GM19328 (cell line): ENCODE data around the gene PLXNA1.

Experiments
- ATAC-seq: cut with Tn5 transposase; IDR thresholded peaks from one replicate; pipeline ENCODE4 v1.9.1; 2021; ENCODE audit warnings: mild to moderate bottlenecking, moderate library complexity; ENCODE audit not compliant: unreplicated experiment

PLXNA1 gene

GRCh38 chr3:126952261-126952982 is 30.5 kb upstream of the PLXNA1 start:
- no peak for ATAC-seq

DNA sequence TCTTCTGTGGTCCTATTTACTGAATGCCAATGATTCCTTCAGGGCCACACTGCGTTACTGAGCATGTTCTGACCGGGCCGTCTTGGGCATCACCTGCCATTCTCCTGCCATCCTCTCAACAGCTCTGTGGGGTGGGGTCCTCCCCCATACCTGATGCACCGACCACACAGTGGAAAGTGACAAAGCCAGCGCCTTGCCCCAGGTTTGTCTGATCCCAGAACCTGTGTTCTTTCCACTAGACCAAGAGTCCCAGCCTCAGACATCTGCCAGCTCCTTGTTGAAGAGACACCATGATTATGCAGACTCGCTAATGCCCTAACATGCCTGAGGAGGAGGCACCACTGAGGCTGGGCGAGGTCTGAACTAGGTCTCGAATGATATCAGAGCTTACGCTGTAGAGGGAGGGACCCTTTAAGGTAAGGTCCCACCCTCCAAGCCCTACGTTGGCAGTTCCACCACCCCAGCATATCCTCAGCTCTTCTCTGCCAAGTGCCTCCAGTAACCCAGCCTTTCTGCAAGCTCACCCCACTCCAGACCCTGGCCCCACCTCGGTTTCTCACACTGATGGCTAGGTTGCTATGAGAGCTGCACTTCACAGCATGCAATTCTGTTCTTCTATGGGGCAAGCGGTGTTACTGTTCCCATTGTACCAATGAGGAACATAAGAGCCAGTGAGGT is 29.8 kb upstream of the PLXNA1 start:
- no peak for ATAC-seq

DNA sequence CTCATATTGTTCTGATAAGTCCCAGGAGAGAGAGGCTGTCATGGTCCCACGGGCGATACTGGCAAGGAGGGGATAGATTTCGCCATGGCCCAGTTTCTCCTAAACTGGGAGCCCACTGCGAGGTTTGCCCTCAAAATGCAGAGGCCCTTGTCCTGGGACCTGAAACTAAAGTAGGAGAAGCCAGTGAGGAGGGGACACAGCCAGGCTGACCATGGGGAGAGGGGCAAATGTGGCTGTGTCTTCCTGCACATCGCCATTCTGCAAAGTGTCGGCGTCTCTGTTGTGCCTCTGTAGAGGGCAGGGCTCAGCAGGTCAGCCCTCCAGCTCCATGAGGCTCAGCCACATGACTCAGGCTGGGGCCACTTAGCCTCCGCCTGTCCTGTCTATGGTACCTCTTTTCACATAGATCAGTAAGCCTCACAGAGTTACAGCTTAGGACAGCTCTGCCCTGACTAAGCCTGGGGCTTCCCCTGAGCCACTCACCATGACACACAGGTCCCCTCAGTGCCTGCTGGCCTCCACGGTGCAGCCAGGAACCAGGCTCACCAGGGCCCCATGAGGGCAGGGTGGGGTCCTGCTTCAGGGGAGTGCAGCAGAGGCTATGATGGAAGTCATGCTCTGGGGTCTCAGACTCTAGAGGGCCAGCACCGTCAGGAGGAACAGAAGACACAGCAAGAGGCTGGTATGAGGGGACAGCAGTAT is 28.6 kb upstream of the PLXNA1 start:
- no peak for ATAC-seq

DNA sequence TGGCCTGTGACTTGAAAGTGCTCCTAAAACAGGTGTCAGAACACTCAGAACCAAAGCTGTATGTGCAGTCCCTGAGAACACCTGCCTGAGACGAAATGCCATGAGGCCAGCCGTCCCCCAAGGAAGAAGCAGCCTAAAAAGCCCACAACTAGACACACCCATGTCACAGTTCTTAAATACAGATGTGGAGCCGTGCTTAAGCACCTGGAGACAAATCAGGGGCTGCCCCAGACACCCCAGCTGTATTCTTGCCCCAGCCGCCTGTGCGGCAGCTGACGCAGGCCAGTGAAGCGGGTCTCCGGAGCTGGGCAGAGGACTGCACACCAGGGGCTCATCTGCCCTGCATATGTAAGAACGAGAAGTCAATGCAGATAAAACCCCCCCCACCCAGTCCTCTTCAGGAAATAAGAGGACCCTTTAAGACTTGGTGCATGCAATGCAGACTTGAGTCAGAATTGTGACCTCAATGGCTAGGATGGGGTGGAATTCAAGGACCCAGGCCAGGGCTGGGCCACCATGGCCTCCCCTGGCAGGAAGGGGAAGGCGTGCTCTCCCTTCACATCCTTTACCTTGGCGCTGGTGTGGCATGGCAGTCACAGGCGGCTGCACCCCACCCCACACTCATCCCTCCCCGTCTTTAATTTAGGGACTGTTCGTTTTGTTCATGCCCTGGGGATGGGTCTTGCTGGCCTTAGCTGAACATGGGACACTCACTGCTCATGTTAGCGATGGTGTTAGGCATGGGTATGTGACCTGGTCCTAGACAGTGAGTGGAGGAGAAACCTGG is 27.7 kb upstream of the PLXNA1 start:
- ATAC-seq: peak; percentile 74

GRCh38 chr3:126956361-126956760 is 26.6 kb upstream of the PLXNA1 start:
- no peak for ATAC-seq

- ATAC-seq: no peak
Observed at GRCh38 chr3:126956866-126957650, 25.9 kb upstream of the PLXNA1 start.

DNA sequence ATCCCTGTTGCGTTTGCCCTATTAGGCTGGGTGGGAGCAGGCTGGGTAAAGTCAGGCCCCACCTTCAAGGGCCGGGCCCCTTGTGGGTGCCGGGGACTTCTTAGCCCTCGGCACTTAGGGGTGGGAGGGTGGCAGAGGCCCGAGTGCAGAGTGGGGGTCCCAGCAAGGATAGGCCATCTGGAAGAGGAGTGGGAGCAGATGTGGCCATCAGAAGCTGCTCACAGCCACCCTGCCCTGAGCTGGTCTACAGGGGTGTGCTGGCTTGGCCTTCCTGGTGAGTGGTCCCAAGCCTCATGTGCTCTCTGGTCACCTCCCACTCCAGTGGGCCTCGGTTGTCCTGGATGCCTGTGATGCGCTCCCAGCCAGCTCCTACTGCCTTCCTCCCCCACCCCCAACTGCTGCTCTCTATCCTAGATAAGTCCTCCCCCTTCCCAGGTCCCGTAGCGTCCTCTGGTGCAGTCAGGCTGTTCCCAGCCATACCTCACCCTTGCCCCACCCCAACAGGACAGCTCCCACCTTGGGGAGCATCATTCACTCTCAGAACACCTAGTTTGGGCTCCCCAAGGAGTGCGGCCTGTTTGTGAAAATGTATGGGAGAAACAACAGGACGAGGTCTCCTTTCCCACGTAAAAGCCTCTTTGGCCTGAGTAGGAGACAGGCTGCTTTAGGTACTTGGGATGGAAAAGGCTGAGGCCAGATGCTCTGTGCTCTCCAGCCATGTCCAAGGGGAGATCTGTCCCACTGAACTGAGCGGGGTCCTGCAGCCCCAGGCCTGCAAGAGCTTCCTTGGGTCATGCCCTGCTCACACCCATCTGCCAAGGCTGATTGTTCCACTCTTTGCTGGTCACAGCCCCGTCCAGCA is 24.9 kb upstream of the PLXNA1 start:
- no peak for ATAC-seq

GRCh38 chr3:126958638-126959085 is 24.3 kb upstream of the PLXNA1 start:
- no peak for ATAC-seq

DNA sequence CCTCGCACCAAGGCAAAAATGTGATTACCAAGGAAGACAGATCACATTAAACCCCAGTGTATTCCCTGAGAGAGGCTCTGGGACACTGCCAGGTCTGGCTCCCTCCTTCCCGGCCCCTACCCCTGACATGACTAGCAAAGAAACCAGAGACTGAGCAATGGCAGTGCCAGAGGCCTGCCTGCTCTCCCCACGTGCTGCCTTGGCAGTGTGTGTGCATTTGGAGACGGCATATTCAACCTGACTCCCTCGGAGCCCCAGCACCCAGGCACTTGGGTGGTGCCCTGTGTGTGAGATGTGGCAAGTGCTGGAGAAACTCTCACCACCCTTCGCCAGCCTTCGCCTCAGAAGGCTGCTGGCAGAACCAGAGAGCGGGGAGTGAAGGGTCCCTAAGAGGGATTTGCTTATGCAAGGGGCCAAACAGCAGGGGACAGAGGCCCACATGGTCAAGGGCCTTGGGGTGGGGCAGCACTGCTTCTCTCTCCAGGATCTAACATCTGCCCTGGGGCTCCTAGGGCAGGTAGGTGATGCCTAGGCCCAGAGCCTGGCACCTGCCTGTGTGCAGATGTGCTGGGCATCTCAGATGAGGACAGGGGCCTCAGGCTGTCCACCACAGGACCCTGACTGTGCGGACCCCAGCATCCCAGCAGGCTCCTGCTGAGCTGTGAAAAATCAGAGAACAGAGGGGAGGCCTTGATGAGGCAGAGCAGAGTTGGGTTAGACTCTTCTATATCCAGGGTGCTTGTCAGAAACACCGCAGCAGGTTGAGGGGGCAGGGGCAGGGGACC is 23.6 kb upstream of the PLXNA1 start:
- no peak for ATAC-seq

GRCh38 chr3:126959921-126960603 is 22.9 kb upstream of the PLXNA1 start:
- no peak for ATAC-seq

DNA sequence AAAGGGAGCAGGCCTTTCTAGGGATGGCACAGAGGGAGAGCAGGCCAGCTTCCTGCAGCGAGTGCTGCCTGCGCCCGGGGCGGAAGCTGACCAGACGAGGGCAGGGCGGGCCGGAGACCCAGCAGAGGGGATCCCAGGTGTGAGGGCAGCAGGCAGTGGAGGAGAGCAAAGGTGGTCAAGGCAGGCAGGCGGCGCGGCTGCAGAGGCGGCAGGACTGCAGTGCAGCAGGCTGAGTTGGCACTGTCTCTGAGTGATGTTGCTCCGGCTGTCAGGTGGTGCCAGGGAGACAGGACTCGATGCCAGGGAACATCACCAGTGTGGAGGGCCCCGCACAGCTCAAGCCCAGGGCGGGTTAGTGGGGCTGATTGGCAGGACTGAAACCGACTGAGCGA is 22.3 kb upstream of the PLXNA1 start:
- ATAC-seq: no peak

DNA sequence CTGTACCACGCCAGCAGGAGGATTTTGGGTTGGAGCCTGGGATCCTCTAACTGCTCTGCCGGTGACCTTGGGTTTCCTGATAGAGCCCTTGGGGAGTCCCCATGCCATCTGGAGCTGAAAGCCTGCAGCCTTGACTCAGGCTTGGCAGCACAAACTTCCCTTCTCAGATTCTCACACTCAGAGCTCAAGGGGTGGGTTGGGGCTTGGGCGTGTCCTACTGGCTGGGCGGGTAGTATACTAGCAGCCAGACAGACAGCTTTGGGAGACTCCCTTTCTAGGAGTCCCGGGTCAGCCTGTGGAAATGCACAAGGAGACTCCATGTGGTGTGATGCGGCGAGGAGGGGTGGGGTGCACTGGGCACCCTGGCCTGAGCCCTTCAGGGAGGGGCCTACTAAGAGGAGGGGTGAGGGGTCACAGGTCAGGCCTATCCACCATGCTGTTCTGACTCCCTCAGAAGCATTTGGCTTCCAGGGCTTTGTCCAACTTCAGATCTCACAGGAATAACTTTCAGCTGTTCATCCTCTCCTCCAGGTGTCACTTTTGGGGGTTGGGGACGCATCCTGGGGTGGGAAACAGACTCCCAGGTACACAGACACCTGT is 21.6 kb upstream of the PLXNA1 start:
- ATAC-seq: no peak

GRCh38 chr3:126961791-126962461 is 21.0 kb upstream of the PLXNA1 start:
- ATAC-seq: no peak

GRCh38 chr3:126962756-126963155 is 20.2 kb upstream of the PLXNA1 start:
- no peak for ATAC-seq

- no peak for ATAC-seq
Observed at GRCh38 chr3:126963261-126964190, 19.4 kb upstream of the PLXNA1 start.

DNA sequence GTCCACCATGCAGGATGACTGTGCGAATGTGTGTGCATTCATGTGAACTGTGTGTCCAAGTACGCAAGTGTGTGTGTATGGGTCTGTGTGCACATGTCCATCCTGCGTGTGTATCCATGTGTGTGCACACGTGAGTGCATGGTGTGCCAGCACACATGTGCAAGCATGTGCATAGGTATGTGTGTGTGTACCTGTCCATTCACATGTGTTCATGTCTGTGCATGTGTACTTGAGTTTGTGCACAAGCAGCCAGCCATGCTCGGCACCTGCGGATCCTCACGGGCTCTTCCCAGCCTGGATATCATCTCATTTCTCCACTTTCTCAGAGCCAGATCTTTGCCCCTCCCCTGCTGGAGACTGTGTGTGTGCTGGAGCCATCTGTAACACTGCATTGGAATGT is 18.7 kb upstream of the PLXNA1 start:
- ATAC-seq: no peak
